ENCODE data around the gene SF1. TPM values are rescaled to one million over a fixed set of nuclear protein-coding genes. Genes with fewer than 3 reads are reported as not detected.

SF1 gene
- total RNA-seq, 1 donor from 2014 or later = 154 TPM

GRCh38 chr11:64801561-64802369, 23.4 kb upstream of the SF1 start:
- DNase-seq = no peak

GRCh38 chr11:64801158-64801464, 22.8 kb upstream of the SF1 start:
- DNase-seq = no peak

GRCh38 chr11:64800303-64801157, 22.2 kb upstream of the SF1 start:
- no peak for DNase-seq

- DNase-seq = no peak
Observed at GRCh38 chr11:64799623-64800302, 21.4 kb upstream of the SF1 start.

GRCh38 chr11:64799256-64799622, 20.9 kb upstream of the SF1 start:
- DNase-seq = no peak

GRCh38 chr11:64796757-64797541, 18.6 kb upstream of the SF1 start:
- DNase-seq = no peak

- no peak for DNase-seq
Observed at GRCh38 chr11:64796047-64796756, 17.9 kb upstream of the SF1 start.

- DNase-seq = no peak
Observed at GRCh38 chr11:64794526-64794925, 16.2 kb upstream of the SF1 start.

- DNase-seq = no peak
Observed at GRCh38 chr11:64793271-64794160, 15.2 kb upstream of the SF1 start.

- no peak for DNase-seq
Observed at GRCh38 chr11:64792482-64792881, 14.1 kb upstream of the SF1 start.

GRCh38 chr11:64791781-64792291, 13.5 kb upstream of the SF1 start:
- DNase-seq = no peak

- no peak for DNase-seq
Observed at GRCh38 chr11:64790205-64791095, 12.1 kb upstream of the SF1 start.

- no peak for DNase-seq
Observed at GRCh38 chr11:64789331-64790204, 11.2 kb upstream of the SF1 start.

- DNase-seq = no peak
Observed at GRCh38 chr11:64788321-64789215, 10.2 kb upstream of the SF1 start.

- DNase-seq = no peak
Observed at GRCh38 chr11:64787526-64788320, 9.4 kb upstream of the SF1 start.

GRCh38 chr11:64786308-64786707, 8.0 kb upstream of the SF1 start:
- DNase-seq = no peak

All from skin of body (tissue), 2 donors.